Pulmonary artery endothelial cell (primary cell): ENCODE measurements around the gene PLAAT5. TPM values are rescaled to one million over a fixed set of nuclear protein-coding genes. Genes with fewer than 3 reads are reported as not detected.
"Not testable (repeated sequence)": the region's sequence is repeated elsewhere in the genome, so short reads cannot be mapped to it uniquely, and the experiment has no call there.

Source experiments
- DNase-seq: peaks from one replicate; pipeline ENCODE4 v3.0.0-alpha.2; 2011; ENCODE audit warnings: low read depth, low spot score
- total RNA-seq: library from RNA; depleted of rRNA; stranded (reverse); fragments of >200 nt; gene quantifications from 2 replicates; pipeline ENCODE4 v1.2.3, GENCODE V29; 2014

The PLAAT5 gene, protein sequence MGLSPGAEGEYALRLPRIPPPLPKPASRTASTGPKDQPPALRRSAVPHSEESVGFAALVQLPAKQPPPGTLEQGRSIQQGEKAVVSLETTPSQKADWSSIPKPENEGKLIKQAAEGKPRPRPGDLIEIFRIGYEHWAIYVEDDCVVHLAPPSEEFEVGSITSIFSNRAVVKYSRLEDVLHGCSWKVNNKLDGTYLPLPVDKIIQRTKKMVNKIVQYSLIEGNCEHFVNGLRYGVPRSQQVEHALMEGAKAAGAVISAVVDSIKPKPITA
- total RNA-seq: not detected in 2 replicates

- no peak for DNase-seq
These were observed at the start of gene PLAAT5 for GRCh38 chr11:63490551-63491239. Gene PLAAT5, minus strand, starts transcription at chr11:63491167. Its CDS starts 133 bp downstream, at chr11:63491034.

DNA sequence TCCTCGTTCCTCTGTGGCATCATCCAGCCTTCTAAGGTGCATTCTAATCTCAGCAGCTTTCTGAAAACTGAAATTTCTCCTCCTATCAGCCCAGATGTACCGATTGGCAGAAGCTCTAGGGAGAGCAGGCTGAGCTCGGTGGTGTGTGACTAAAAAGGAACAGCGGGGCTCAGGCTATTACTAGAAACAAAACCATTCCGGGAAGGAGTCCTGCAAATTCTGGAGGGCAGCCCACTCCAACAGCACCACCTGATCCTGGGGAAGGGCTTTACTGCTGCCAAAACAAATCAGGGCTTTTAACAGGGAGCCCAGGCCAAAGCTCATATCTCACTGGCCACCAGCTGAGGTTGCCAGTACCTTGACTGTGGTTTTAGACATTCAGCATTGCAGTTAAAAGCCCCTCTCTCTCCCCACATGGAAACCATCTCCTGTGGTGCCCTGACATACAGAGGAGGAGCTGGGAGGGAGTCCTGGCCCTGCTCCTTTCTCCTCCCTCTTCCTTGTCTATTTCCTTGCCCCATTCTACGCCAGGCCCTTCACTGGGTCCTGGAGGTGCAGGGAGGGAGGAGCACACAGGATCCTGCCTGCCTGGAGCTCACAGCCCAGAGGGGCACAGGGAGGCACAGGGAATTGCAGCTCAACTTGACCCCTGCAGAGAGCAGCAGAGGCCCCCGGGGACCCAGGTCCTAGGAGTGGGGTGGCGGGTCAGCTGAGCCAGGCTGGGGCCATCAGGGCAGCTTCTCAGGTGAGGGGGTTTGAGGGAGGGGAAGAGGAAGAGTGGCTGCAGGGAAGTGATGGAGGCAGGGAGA is 46.5 kb upstream of the PLAAT5 start:
- no peak for DNase-seq

DNA sequence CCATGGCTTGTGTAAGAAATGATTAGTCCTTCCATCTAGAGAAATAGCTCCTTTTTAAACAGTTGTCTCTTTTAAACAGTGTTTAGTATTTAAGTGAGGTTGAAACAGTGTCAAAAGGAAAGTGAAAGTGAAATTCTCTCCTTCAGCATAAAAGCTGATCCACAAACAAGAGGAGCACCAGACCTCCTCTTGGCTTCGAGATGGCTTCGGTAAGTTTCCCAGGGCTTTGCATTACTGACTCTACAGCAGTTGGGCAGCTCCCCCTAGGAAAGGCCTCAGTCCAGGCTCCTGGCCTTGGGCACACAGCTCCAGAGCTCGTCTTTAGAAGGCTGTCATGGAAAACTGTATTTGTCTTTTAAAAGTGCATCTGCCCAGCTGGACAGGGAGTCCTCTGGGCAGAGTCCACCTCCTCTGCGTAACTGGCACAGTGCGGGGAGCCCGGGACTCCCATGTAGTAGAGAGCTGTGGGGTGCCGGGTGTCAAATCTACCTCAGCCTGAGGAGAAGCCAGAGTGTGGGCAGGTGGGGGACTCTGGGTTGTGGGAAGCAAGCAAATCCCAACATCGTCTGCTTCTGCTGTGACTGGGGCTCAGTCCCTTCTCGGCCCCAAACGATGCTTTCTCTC is 45.8 kb upstream of the PLAAT5 start, which contains the start of gene PLAAT4:
PLAAT4 (plus strand) TSS at position 140 of the 624 bp plus-strand sequence; CDS start at position 201, 61 bp downstream.
- no peak for DNase-seq

- DNase-seq: no peak
These were observed 44.8 kb upstream of the PLAAT5 start for GRCh38 chr11:63535734-63536133.

GRCh38 chr11:63534895-63535461 is 44.0 kb upstream of the PLAAT5 start:
- DNase-seq: no peak

DNA sequence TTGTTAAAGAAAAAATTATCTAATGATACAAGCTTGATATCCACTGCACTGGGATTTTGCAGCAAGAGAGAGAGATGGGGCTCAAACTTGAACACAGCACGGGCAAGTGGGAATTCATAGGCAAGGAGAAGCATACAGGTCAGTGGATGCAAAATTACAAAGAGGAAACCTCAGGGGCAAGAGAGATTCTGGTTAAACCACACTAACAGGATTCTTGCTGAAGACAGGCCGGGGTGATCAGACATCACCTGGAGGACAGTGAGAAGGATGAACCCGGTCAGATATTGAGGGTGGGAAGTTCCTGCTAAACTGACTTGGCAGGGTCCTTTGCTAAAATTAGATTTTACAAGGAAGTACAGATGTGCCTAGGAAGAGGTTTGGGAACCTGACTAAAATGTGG is 43.1 kb upstream of the PLAAT5 start:
- no peak for DNase-seq

GRCh38 chr11:63532799-63533475 is 42.0 kb upstream of the PLAAT5 start:
- DNase-seq: no peak

GRCh38 chr11:63532117-63532516 is 41.1 kb upstream of the PLAAT5 start:
- no peak for DNase-seq

DNA sequence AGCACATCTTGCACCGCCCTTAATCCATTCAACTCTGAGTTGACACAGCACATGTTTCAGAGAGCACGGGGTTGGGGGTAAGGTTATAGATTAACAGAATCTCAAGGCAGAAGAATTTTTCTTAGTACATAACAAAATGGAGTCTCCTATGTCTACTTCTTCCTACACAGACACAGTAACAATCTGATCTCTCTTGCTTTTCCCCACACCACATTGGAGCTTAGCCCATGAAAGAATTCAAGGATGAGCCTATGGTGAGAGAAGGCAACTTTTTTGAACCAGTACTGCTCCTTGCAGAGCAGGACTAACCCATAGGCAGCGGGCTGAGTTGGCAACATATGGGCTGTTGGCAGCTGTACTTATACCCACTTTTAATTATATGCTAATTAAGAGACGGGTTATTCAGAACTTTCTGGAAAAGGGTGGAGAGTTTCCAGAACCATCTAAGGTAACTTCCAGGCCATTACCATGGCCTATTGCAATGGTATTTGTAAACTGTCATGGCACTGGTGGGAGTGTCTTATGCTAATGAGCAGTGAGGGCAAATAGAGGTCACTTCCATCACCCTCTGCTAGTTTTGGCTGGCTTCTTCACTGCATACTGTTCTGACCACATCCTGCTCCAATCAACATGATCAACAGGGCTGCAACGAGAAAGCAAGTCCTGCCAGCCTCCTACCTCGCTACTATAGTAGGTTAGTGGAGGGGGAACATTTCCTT is 40.3 kb upstream of the PLAAT5 start:
- not testable (repeated sequence) for DNase-seq

DNA sequence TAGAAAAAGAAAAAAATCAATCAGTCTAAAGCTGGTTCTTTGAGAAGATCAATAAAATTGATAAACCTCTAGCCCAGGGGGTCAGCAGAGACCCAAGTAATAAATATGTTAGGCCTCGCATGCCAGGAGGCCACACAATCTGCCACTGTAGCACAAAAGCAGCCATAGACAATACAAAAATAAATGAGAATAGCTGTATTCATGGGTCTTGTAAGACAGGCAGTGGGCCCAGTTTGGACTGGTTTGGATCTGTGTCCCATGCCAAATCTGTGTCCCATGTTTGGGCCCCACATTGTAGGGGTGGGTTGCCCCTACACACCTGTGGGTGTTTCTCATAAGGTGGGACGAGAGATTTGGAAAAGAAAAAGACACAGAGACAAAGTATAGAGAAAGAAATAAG is 39.1 kb upstream of the PLAAT5 start:
- DNase-seq: no peak

- not testable (repeated sequence) for DNase-seq
These were observed 38.4 kb upstream of the PLAAT5 start for GRCh38 chr11:63529373-63529772.

DNA sequence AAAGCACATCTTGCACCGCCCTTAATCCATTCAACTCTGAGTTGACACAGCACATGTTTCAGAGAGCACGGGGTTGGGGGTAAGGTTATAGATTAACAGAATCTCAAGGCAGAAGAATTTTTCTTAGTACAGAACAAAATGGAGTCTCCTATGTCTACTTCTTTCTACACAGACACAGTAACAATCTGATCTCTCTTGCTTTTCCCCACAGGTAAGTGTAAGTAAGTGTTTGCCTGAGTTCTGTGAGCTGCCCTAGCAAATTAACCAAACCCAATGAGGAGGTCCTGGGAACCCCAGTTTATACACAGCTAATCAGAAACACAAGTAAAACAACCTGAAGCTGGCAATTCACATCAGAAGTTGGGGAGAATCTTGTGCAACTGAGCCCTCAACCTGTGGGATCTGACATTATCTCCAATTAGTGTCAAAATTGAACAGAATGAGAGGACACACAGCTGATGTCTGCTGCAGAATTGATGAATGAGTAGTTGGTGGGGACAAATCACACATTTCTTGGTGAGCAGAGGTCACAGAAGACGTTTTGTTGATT is 37.8 kb upstream of the PLAAT5 start:
- DNase-seq: not testable (repeated sequence)

DNA sequence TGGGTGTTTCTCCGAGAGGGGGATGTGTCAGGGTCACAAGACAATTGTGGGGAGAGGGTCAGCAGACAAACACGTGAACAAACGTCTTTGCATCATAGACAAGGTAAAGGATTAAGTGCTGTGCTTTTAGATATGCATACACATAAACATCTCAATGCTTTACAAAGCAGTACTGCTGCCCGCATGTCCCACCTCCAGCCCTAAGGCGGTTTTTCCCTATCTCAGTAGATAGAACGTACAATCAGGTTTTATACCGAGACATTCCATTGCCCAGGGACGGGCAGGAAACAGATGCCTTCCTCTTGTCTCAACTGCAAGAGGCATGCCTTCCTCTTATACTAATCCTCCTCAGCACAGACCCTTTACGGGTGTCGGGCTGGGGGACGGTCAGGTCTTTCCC is 37.2 kb upstream of the PLAAT5 start:
- DNase-seq: not testable (repeated sequence)

DNA sequence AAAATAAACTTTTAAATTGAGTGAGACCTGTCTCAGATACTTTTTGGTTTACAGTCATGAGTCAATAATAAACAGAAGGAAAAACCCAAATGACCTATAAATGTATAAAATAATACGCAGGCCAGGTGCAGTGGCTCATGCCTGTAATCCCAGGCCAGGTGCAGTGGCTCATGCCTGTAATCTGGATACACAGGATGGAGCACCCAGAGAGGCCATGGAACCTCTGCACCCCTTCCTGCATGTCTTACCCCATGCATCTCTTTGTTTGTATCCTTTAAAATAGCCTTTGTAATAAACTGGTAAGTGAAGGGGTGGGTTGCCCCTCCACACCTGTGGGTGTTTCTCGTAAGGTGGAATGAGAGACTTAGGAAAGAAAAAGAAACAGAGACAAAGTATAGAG is 36.7 kb upstream of the PLAAT5 start:
- no peak for DNase-seq

DNA sequence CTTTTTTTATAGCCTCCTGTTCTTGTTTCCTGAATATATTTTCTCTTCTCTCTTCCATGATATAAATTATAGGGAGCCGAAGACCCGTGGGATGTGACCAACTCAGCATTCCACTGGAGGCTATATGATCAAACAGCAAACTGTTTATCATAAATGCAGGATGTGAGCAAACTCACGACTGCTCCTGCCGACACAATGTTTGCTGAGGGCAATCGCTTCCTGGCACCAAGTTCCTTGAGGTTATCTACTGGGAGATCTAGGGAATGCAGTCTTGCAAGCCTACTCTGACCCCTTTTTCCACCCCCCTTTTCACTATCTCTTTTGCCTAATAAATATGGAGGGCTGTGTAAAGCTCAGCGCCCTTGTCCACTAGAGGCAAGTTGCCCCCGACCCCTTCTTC is 32.2 kb upstream of the PLAAT5 start:
- no peak for DNase-seq

DNA sequence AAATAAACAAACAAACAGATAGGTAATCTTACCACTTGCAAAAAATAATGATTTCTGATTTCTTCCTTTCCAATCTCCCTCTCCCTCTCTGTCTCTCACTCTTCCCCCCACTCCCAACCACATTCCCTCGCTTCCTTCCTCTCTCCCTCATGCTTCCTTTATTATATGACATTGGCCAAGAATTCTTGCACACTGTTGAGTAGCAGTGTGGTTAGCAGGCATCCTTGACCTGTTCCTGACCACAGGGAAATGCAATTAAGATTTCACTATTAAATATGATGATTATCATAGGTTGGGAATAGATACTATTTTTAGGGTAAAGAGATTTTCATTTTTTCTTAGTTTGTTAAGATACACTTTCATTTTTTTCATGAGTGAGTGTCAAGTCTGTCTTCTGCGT is 30.9 kb upstream of the PLAAT5 start:
- no peak for DNase-seq

DNA sequence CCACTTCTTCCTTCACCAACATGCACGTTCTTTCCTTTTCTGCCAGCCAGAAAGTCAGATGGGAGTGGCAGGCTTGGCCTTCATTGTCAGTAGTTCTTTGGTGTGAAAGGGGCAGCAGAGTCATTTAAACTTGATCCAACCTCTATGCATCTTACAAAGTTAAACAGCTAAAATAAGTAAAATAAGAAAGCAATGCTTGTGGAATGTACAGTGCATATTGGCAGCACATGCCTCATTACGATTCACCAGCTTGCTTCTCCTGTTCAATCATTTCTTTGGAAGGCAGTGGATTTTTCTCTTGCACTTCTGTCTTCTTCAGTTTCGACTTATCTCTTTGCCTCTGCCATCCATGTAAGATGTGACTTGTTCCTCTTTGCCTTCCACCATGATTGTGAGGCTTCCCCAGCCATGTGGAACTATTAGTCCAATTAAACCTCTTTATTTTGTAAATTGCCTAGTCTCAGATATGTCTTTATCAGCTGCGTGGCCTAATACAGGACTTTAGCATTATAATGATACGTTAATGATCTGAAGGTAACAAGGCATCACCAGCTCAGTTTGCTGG is 29.7 kb upstream of the PLAAT5 start:
- no peak for DNase-seq

DNA sequence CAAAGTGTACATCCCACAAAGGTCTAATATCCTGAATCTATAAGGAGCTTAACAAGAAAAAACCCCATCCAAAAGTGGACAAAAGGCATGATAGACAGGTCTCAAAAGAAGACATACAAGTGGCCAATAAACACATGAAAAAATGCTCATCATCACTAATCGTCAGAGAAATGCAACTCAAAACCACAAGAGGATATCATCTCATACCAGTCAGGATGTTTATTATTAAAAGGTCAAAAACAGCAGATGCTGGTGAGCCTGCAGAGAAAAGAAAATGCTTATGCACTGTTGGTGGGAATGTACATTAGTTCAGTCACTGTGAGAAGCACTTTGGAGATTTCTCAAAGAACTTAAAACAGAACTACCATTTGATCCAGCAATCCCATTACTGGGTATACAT is 27.6 kb upstream of the PLAAT5 start:
- DNase-seq: no peak

- no peak for DNase-seq
These were observed 26.2 kb upstream of the PLAAT5 start for GRCh38 chr11:63517156-63517555.
